Activated CD4-positive, alpha-beta memory T cell treated with anti-CD3 and anti-CD28 coated beads, Interleukin-2, amount 10 ng/mL, durations not matched to agents 7 days and 5 days (primary cell): ENCODE data around the gene TMPRSS11A. TPM values are rescaled to one million over a fixed set of nuclear protein-coding genes. Genes with fewer than 3 reads are reported as not detected.

Experiments
- CTCF ChIA-PET: fragments of 350-600 bp; sonication (Branson Sonifier 250); formaldehyde crosslinking; loops from one replicate; lab custom pipeline; 2021; ENCODE audit warnings: antibody characterized with exemption, inconsistent platforms; lab: Charles Lee
- POLR2A ChIA-PET: fragments of 350-600 bp; sonication (Branson Sonifier 250); formaldehyde crosslinking; loops from one replicate; lab custom pipeline; 2021; ENCODE audit warnings: antibody characterized with exemption; lab: Charles Lee
- DNase-seq: peaks from one replicate; pipeline ENCODE4 v3.0.0-alpha.2; 2020
- H3K27ac Mint-ChIP-seq: one replicate; pipeline ENCODE4 v1.8.0; 2021; ENCODE audit warnings: mild to moderate bottlenecking, mixed read lengths
- H3K27me3 Mint-ChIP-seq: one replicate; pipeline ENCODE4 v1.8.0; 2021; ENCODE audit warnings: mixed read lengths
- H3K36me3 Mint-ChIP-seq: one replicate; pipeline ENCODE4 v1.8.0; 2021; ENCODE audit warnings: low read depth, mixed read lengths
- H3K4me1 Mint-ChIP-seq: one replicate; pipeline ENCODE4 v1.8.0; 2021; ENCODE audit warnings: mixed read lengths
- H3K4me3 Mint-ChIP-seq: one replicate; pipeline ENCODE4 v1.8.0; 2021; ENCODE audit warnings: mild to moderate bottlenecking, mixed read lengths
- H3K9me3 Mint-ChIP-seq: one replicate; pipeline ENCODE4 v1.8.0; 2021; ENCODE audit warnings: mixed read lengths
- total RNA-seq, 2 experiments: library from RNA; stranded (reverse); gene quantifications; one replicate each; pipeline ENCODE4 v1.2.3, GENCODE V29; 2021

Gene TMPRSS11A, protein sequence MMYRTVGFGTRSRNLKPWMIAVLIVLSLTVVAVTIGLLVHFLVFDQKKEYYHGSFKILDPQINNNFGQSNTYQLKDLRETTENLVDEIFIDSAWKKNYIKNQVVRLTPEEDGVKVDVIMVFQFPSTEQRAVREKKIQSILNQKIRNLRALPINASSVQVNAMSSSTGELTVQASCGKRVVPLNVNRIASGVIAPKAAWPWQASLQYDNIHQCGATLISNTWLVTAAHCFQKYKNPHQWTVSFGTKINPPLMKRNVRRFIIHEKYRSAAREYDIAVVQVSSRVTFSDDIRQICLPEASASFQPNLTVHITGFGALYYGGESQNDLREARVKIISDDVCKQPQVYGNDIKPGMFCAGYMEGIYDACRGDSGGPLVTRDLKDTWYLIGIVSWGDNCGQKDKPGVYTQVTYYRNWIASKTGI
- total RNA-seq = not detected

- H3K4me1 Mint-ChIP-seq = no peaks in the 10 kb centered on the region
- ChIA-PET CTCF (no interaction called here), POLR2A (no interaction called here)
- no peaks in the 10 kb centered on the region for H3K9me3 Mint-ChIP-seq
- H3K4me3 Mint-ChIP-seq = no peak within 1 kb of the TSS
- H3K27ac Mint-ChIP-seq = no peak within 1 kb of the TSS
- H3K27me3 Mint-ChIP-seq = no peaks in the 10 kb centered on the region
- no peaks in the 10 kb centered on the region for H3K36me3 Mint-ChIP-seq
- DNase-seq = no peak
Measured at GRCh38 chr4:67963356-67963755, at the start of gene TMPRSS11A. Gene TMPRSS11A (minus strand): TSS chr4:67963493. CDS start chr4:67963393, 100 bp downstream.

DNA sequence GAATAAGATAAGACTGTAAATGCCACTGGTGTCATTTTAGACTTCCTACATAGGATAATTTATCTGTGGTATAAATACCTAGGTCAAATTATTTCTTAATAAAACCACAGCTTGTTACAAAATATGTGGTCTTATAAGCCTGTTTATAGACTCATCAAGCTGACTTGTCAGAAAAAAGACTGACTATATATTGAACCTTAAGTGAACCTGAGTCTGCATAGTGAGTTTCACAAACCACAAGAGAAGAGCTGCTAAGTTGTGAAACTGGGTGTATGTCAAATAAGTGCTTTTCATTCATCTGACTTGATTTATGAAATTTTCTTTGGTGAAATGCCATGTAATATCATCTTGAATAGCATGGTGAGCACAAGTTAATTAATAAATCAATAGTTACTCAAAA lies 48.4 kb upstream of the TMPRSS11A start:
- CTCF ChIA-PET = no interaction called here
- no peaks in the 10 kb centered on the region for H3K36me3 Mint-ChIP-seq
- H3K4me3 Mint-ChIP-seq = no peak overlapping the region
- no peaks in the 10 kb centered on the region for H3K4me1 Mint-ChIP-seq
- no peak for DNase-seq
- H3K9me3 Mint-ChIP-seq = no peaks in the 10 kb centered on the region
- H3K27me3 Mint-ChIP-seq = no peaks in the 10 kb centered on the region
- H3K27ac Mint-ChIP-seq = no peak overlapping the region
- POLR2A ChIA-PET = no interaction called here

GRCh38 chr4:68002906-68003305 lies 39.6 kb upstream of the TMPRSS11A start:
- no peaks in the 10 kb centered on the region for H3K36me3 Mint-ChIP-seq
- H3K4me3 Mint-ChIP-seq = no peak overlapping the region
- H3K27ac Mint-ChIP-seq = no peak overlapping the region
- H3K27me3 Mint-ChIP-seq = no peaks in the 10 kb centered on the region
- no peaks in the 10 kb centered on the region for H3K4me1 Mint-ChIP-seq
- no peak for DNase-seq
- CTCF ChIA-PET = no interaction called here
- POLR2A ChIA-PET = no interaction called here
- H3K9me3 Mint-ChIP-seq = no peaks in the 10 kb centered on the region

DNA sequence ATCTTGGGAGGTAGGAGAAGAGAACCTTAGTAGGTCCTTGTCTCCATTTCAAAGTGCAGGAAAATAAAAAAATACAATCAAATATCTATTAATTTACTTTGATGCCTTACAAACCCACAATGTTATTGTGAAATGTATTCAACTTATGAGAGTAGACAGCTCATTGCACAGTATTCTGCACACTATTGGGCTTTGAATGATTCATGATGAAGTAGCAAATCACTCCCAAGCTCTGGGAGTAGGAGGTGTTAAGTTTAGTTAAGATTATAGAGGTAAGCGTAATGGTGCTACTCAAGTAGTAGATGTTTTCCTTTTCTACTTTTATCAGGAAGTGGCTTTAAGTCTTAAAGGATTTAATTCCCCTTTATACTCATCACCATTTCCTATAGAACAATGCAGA lies 32.8 kb upstream of the TMPRSS11A start:
- Mint-ChIP-seq H3K4me3 (no peak overlapping the region), H3K27ac (no peak overlapping the region), H3K9me3 (no peaks in the 10 kb centered on the region), H3K27me3 (peaks cover 9% of the 10 kb centered on the region), H3K36me3 (no peaks in the 10 kb centered on the region), H3K4me1 (no peaks in the 10 kb centered on the region)
- DNase-seq = no peak
- ChIA-PET POLR2A (no interaction called here), CTCF (no interaction called here)

DNA sequence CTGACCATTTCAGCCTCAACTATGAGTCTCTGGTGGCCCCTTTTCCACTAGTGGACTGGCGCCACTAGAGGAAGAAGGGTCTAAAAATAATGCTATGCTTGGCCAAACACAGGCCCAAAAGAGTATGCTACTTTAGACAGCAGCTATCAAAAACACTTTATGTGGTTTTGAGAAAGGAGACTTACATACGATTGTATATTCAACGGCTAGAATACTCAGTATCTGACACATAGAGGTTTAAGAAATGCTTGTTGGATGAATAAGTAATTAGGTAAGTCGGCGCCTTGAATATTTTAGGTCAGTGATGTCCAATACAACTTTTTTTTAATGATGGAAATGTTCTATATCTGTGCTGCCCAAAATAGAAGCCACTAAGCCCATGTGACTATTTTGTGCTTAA lies 25.7 kb upstream of the TMPRSS11A start:
- ChIA-PET CTCF (no interaction called here), POLR2A (no interaction called here)
- DNase-seq = no peak

GRCh38 chr4:67983333-67983732 lies 20.0 kb upstream of the TMPRSS11A start:
- Mint-ChIP-seq H3K4me3 (no peak overlapping the region), H3K9me3 (no peaks in the 10 kb centered on the region), H3K4me1 (no peaks in the 10 kb centered on the region), H3K27ac (no peak overlapping the region), H3K36me3 (no peaks in the 10 kb centered on the region), H3K27me3 (peaks cover 2% of the 10 kb centered on the region)
- CTCF ChIA-PET = no interaction called here
- no peak for DNase-seq
- POLR2A ChIA-PET = no interaction called here

More for the DNA sequence above, 25.7 kb upstream of the TMPRSS11A start:
- H3K4me3 Mint-ChIP-seq = no peak overlapping the region
- H3K36me3 Mint-ChIP-seq = no peaks in the 10 kb centered on the region
- H3K27ac Mint-ChIP-seq = no peak overlapping the region
- H3K27me3 Mint-ChIP-seq = peaks cover 10% of the 10 kb centered on the region
- H3K9me3 Mint-ChIP-seq = no peaks in the 10 kb centered on the region
- no peaks in the 10 kb centered on the region for H3K4me1 Mint-ChIP-seq

GRCh38 chr4:67980512-67980911 lies 17.2 kb upstream of the TMPRSS11A start:
- no peaks in the 10 kb centered on the region for H3K4me1 Mint-ChIP-seq
- POLR2A ChIA-PET = no interaction called here
- H3K27ac Mint-ChIP-seq = no peak overlapping the region
- H3K9me3 Mint-ChIP-seq = no peaks in the 10 kb centered on the region
- no peak overlapping the region for H3K4me3 Mint-ChIP-seq
- DNase-seq = no peak
- no peaks in the 10 kb centered on the region for H3K27me3 Mint-ChIP-seq
- CTCF ChIA-PET = no interaction called here
- H3K36me3 Mint-ChIP-seq = no peaks in the 10 kb centered on the region

GRCh38 chr4:67973608-67974007 lies 10.3 kb upstream of the TMPRSS11A start:
- Mint-ChIP-seq H3K36me3 (no peaks in the 10 kb centered on the region), H3K27me3 (no peaks in the 10 kb centered on the region), H3K4me1 (no peaks in the 10 kb centered on the region), H3K9me3 (peaks cover 9% of the 10 kb centered on the region), H3K27ac (no peak overlapping the region), H3K4me3 (no peak overlapping the region)
- POLR2A ChIA-PET = no interaction called here
- CTCF ChIA-PET = no interaction called here
- DNase-seq = no peak

DNA sequence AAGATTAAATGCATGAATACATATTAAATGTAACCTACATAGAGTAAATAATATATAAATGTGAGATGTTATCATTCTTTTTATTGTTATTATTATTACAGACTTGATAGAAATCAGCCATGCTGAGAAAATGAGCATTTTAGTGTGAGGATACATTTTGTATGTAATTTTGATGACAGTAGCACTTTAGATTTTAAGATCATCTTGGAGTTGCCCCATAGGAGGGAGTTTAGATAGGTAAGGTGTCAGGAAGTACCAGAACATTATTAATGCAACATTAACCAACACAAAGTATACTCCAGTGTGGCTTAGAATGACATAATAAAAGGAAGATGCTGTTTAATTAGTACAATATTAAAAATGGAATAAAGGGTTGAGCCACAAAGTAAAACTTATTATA lies 8.4 kb downstream of the TMPRSS11A start:
- Mint-ChIP-seq H3K27ac (no peak overlapping the region), H3K27me3 (peaks cover 6% of the 10 kb centered on the region), H3K4me3 (no peak overlapping the region), H3K4me1 (no peaks in the 10 kb centered on the region), H3K9me3 (no peaks in the 10 kb centered on the region), H3K36me3 (no peaks in the 10 kb centered on the region)
- ChIA-PET CTCF (no interaction called here), POLR2A (no interaction called here)
- no peak for DNase-seq

DNA sequence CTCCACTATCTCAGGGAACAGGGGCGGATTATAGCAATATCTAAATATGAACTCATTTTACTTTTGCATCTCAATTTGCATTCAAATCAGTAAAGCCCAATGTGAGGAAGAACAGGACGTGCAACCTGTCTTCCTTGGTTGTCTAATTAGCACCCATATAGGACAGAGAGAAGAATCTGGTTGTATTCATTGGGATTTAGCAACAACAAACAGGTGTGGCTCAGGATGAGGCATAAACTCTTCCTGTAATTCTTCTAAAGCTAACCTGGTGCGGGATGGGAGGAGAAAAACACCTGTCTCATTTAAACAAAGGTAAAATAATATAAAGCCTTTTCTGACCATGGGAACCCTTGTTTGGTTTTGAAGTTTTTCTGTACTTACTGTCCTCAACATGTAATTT lies 22.2 kb downstream of the TMPRSS11A start:
- no peak for DNase-seq
- Mint-ChIP-seq H3K9me3 (no peaks in the 10 kb centered on the region), H3K27ac (no peak overlapping the region), H3K4me3 (no peak overlapping the region), H3K27me3 (peaks cover 4% of the 10 kb centered on the region), H3K36me3 (no peaks in the 10 kb centered on the region), H3K4me1 (no peaks in the 10 kb centered on the region)
- ChIA-PET POLR2A (no interaction called here), CTCF (no interaction called here)

GRCh38 chr4:67940506-67940905 lies 22.8 kb downstream of the TMPRSS11A start:
- CTCF ChIA-PET = no interaction called here
- peaks cover 4% of the 10 kb centered on the region for H3K27me3 Mint-ChIP-seq
- POLR2A ChIA-PET = no interaction called here
- H3K36me3 Mint-ChIP-seq = no peaks in the 10 kb centered on the region
- no peak for DNase-seq
- no peaks in the 10 kb centered on the region for H3K9me3 Mint-ChIP-seq
- H3K4me3 Mint-ChIP-seq = no peak overlapping the region
- no peak overlapping the region for H3K27ac Mint-ChIP-seq
- H3K4me1 Mint-ChIP-seq = no peaks in the 10 kb centered on the region

DNA sequence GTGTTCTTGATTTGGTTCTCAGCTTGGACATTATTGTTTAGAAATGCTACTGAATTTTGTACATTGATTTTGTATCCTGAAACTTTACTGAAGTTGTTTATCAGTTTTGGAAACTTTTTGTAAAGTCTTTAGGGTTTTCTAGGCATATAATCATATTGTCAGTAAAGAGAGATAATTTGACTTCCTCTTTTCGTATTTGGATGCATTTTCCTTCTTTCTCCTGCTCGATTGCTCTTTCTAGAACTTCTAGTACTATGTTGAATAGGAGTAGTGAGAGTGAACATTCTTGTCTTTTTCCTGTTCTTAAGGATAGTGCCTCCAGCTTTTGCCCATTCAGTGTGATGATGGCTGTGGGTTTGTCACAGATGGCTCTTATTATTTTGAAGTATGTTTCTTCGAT lies 24.1 kb downstream of the TMPRSS11A start:
- Mint-ChIP-seq H3K27me3 (peaks cover 8% of the 10 kb centered on the region), H3K4me3 (no peak overlapping the region), H3K9me3 (no peaks in the 10 kb centered on the region), H3K27ac (no peak overlapping the region), H3K36me3 (no peaks in the 10 kb centered on the region), H3K4me1 (no peaks in the 10 kb centered on the region)
- ChIA-PET CTCF (no interaction called here), POLR2A (no interaction called here)
- DNase-seq = no peak

DNA sequence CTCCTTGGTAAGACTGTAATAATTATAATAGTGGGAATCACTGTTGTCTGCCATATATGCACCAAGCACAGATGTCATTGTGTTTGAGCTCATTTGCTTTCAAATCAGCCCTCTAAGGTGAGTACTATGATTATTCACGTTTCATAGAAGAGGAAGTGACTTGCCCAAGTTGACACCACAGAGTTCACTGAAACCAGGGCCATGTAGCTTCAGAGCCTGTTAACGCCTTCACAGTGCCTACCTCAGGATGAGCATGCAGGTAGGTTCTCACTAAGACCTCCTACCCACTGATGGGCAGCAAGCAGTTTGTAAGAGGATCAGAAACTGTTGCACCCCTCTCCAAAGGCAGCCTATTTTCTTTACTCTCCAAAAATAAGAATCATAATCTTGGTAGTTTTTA lies 27.4 kb downstream of the TMPRSS11A start:
- H3K36me3 Mint-ChIP-seq = no peaks in the 10 kb centered on the region
- ChIA-PET POLR2A (no interaction called here), CTCF (no interaction called here)
- H3K9me3 Mint-ChIP-seq = no peaks in the 10 kb centered on the region
- H3K27ac Mint-ChIP-seq = no peak overlapping the region
- H3K4me3 Mint-ChIP-seq = no peak overlapping the region
- no peak for DNase-seq
- no peaks in the 10 kb centered on the region for H3K4me1 Mint-ChIP-seq
- H3K27me3 Mint-ChIP-seq = peaks cover 12% of the 10 kb centered on the region

DNA sequence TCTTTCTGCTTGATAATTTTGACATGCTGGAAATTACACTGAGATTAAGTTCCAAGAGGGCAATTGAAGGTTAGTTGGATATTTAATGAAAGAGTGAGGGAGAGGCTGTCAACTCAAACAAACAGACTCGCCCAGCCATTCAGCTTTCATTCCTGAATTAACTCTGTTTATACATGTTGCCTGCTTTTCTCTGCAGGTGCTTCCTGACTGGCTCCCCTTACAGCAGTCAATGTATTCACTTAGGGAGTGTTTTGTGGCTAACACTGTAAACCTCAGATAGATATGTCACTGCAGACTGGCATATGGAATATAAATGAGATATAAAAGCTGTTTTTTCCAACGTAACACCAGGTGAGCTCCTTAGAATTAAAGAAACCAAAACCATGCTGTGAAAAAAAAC lies 28.7 kb downstream of the TMPRSS11A start:
- POLR2A ChIA-PET = no interaction called here
- H3K27ac Mint-ChIP-seq = no peak overlapping the region
- no peak overlapping the region for H3K4me3 Mint-ChIP-seq
- no peaks in the 10 kb centered on the region for H3K36me3 Mint-ChIP-seq
- H3K4me1 Mint-ChIP-seq = no peaks in the 10 kb centered on the region
- no peaks in the 10 kb centered on the region for H3K9me3 Mint-ChIP-seq
- no peak for DNase-seq
- CTCF ChIA-PET = no interaction called here
- peaks cover 15% of the 10 kb centered on the region for H3K27me3 Mint-ChIP-seq
